RKO (cell line): Measurements from ENCODE around the gene SKP1.

Source experiments
- DNase-seq: peaks from one replicate; pipeline ENCODE4 v3.0.0-alpha.2; 2016; ENCODE audit warnings: low spot score

The SKP1 gene

DNA sequence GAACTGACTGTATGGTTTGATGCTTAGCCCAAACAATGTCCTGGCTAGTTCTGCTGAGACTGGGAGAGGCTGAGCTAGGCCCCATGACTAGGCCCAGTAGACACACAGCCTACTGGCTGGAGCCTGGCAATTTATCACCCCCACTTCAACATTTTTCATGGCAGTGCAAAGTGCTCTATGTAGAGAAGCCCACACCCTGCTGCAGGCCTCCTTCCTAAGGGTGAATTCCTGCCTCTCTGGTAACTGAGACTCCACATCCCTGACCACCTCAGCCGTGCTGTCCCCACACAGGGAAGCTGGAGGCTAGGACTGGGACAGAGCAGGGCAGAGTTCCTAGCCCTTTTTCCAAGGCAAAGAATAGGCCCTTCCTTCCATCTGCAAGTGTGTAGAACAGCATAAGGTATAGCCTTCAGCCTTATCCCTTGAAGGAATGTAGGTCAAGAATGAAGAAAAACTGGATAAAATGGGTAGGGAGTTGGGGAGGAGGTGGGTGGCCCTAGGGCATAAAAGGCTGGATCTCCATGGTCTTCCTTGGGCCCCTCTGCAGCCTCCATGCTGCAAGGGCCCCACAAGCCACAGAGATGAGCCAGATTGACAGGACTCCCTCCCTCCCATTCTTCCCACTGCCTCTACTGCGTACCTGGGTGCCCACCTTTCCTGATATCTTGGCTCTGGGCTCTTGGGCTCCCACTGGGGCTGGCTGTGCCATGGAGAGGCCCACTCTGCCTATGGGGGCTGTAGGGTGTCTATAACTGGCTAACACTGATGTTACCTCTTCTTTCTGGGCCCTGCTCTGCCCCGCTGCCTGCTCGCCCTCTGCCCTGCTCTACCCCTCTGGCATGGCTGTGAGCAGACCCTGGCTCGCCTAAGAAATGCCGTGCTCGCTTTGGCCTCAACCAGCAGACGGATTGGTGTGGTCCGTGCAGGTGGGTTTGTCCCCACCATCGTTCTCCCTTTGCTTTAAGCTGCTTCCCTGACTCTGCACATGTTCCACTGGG, 32.5 kb downstream of the SKP1 start:
- no peak for DNase-seq

DNA sequence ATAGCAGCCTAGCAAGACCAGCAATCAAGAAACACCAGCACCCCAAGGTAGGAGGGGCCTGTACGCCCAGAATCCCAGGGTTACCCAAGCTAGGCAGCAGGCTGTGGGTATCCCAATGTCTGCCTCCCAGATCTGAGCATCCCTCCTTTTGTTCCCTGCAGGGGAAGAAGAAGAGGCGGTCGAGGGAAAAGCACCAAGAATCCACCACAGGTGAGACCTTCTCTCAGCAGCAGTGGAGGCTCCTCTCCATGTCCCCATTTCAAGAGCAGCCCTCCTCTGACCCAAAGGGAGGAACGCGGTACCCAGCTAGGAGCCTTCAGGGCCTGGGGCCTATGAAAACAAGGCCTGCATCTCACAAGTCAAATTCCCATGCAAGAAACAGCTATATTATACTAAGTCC, 33.3 kb downstream of the SKP1 start:
- no peak for DNase-seq

DNA sequence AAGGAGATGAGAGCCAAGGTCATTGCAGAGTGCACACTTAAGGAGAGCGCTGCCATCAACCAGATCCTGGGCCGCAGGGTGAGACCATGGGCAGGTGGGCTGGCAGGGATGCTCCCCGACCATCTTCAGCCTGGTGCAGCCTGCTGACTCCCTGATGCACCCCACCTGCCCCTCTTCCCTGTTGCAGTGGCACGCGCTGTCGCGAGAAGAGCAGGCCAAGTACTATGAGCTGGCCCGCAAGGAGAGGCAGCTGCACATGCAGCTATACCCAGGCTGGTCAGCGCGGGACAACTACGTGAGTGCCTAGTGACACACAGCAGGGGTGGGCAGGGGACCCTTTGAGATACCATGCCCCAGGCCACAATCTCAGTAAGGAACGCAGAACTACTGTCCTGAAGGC, 33.9 kb downstream of the SKP1 start:
- DNase-seq, result no peak

DNA sequence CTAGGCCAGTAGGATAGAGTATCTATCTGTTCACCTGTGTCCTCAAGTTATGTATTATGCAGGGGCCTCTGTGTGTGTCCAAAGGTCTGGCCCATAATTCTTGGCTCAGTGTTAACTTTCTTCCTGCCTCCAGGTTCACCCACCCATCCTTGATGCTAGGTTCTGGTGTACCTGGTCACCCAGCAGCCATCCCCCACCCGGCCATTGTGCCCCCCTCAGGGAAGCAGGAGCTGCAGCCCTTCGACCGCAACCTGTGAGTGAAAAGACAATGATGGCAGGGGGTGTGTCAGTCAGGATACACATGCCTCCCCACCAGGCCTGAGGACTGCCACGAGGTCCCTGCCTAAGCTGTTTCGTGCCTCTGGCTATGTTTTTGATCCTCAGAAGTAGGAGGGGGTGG, 34.7 kb downstream of the SKP1 start:
- DNase-seq, result no peak

DNA sequence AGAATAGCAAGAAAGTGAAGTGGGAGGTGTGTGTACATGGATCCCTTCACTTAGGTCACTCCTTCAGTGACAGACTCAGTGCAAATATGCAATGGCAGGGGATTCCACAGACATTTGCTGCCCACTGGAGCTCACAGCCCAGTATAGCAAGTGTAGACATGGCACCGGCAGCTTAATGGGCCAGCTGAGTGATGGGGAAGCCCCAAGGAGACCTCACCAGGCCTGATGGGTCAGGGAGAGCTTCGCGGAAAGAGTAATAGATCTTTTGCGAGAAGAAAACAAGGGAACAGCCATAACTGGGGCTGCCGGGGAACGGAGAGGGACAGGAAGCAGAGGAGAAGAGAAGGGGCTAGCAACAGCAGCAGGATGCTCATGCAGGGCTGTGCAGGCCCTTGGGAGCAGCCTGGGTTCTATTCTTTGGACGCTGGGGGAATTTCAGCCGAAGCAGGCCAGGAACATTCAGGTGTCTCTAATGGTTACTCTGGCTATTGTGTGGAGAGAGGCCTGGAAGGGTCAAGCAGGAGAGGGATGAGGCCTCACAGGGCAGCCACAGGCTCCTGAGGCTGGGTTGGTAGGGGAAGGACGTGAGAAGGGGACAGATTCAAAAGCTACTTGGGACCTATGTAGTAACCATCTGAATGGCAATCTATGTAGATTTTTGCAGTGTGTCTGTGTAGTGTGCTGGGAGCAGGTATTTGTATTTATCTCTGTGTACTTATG, 35.3 kb downstream of the SKP1 start:
- DNase-seq, result no peak

DNA sequence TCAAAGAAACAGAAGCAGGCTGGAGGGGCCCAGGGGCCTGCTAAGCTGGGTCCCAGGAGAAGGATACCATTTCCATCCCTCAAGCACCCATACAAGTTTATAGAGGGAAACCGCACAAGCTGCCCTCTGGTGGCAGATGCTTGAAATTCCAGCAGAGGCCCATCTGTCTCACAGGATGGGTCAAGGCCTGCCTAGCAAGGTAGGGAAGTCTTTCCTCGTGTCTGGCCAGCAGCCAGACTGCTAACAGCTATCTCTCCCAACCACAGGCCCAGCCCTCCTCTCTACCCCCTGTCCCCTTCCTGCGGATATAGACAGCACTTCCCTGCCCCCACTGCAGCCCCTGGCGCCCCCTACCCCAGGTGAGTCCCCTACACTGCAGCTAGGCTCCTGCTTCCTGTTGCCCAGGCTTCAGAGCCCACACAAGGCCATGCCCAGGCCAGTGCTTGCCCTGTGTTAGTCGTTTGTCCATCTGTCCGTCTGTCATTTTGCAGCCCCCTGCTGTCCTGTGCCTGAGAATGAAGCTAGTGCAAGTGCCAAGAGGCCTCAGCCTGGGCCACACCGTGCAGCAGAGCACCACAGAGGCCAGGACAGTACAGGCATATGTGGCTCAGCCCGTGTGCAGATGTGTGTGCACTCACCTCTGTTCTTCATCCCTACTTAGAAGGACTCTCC, 36.1 kb downstream of the SKP1 start:
- DNase-seq, result peak; percentile 67

DNA sequence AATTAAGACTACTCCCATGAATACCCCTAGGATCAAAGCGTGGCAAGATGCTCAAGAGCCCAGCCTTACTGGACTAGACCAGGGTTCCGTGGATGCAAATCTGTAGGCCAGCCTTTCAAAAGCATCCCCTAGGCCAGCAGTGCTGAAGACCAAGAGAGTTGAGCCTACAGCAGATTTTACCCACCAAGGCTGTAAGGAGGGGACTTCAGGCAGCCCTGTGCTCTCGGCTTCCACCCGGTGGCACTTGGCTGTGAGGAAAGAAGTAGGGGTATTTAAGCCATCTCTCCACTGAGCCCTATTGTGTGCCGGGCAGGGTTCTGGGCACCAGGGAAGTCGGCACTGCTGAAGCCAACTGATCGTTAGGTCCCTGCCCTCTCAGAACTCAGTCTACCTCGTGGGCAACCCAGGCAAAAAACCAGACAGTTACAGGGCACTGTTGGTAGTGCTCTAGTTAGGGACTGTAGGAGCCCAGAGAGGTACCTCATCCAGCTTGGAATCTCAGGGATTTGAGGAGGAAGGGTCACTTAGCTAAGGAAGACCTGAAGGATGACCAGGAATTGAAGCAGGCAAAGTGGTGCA, 36.8 kb downstream of the SKP1 start:
- no peak for DNase-seq

DNA sequence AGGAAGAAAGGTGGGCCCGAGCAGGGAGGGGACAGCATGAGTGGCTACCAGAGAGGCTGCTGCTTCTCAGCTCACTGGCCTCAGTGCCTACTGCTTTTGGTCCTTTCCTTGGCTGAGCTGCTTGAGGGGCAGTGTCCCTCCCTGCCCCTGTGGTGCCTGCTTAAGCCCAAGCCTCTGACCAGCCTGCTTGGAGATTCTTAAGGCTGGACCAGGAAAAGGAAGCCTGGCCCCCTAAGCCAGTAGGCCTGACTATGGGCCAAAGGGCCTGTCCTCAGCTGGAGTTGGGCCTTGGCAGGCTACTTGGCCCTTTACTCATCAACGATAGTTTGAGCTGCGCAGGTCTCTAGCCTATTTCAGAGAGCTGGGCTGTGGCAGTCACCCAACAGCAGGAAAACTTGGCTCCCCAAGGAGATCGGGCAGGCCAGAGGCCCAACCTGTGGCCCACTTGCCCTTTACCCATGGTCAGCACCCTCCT, 37.3 kb downstream of the SKP1 start:
- DNase-seq, result no peak

DNA sequence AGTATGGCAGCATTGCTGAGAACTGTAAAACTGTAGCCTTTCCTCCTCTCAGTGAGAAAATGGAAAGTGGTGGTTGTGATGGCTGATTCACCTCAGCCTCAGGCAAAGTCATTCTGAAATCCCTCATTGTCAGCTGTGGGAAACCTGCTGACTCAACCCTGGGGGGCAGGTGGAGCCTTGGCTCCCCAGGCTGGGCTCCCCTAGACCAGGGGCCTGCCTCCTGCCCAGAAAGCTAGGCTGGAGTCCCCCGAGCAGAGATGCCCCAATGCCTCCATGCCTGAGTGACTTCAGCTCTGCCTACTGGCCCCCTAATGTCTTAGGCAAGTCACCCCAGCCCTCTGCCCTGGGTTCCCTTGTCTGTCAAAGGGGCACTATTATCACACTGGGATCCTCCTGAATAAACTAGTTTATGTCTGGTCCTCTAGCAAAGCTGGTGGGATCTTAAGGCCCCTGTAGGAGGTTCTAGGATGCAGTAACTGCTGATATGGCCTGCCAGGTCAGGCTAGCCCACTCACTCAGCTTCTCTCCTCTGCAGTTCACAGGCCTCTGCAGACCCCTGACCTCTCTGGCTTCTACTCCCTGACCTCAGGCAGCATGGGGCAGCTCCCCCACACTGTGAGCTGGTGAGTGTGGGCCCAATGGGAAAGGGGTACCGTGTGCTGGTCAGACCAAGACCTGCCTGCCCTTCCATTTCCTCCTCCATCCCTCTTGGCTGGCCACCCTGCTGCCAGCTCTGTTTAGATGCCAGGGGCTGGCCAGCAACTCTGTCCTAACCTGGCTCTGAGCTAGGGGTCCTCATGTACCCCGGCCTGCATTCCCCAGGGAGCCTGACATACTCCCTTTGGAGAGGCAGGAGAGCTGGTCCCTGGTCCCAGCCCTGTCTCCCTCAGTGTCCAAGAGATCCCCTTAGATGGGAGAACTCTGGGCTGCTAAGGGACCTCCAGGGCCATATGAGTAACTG, 38.1 kb downstream of the SKP1 start:
- no peak for DNase-seq

DNA sequence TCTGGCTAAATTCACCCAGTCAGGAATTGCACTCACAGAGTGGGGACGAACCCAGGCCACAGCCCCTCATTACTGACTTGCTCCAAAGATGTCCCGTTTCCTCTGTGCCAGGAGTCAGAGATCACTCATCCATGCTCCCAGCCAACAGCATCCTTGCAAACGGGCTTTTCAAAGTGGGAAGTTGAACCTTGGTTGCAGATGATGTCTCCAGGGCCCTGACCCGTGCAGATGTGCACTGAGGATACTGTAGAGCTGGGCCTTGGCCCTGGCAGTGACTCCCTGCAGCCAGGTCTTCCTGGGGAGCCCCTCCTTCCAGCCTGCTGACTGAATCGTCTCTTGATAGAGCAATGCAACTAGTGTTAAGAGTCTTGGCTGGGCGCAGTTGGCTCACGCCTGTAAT, 40.0 kb downstream of the SKP1 start:
- no peak for DNase-seq

DNA sequence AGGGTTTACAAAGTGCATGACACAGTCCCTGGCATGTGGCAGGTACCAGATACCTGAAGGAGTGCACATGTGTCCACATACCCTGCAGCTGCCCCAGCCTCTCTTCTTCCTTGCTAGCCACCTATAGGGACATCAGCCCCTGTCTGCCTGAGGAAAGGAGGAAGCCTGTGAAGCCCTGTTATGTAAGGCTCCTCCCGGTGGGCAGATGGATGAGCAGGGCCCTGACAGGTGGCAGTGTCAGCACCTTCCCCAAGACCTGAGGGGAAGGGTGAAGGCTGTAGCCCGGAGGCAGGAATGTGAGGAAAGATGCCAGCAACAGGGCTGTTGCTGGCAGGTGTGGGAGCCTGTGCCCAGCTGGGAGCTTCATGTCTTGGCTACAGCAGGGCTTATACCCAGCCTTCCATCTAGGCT, 40.5 kb downstream of the SKP1 start:
- no peak for DNase-seq

DNA sequence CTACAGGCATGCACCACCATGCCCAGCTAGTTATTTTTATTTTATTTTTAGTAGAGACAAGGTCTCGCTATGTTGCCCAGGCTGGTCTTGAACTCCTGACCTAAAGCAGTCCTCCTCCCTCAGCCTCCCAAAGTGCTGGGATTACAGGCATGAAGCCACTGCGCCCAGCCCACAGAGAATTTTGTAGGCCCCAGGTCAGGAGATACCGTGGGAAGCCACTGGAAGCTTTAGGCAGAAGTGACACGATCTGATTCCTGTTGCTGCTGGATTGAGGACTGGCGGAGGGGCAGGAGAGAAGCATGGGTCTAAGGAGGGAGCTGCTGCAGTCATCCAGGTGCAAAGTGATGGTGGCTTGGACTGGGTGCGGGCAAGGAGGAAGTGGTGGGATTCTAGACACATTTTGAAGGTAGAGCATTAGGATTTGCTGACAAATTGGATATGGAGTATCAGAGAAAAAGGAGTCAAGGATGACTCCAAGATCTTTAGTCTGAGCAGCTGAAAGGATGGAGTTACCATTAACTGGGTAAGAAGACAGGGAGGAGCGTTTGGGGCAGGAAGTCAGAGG, 41.6 kb downstream of the SKP1 start:
- DNase-seq, result no peak

DNA sequence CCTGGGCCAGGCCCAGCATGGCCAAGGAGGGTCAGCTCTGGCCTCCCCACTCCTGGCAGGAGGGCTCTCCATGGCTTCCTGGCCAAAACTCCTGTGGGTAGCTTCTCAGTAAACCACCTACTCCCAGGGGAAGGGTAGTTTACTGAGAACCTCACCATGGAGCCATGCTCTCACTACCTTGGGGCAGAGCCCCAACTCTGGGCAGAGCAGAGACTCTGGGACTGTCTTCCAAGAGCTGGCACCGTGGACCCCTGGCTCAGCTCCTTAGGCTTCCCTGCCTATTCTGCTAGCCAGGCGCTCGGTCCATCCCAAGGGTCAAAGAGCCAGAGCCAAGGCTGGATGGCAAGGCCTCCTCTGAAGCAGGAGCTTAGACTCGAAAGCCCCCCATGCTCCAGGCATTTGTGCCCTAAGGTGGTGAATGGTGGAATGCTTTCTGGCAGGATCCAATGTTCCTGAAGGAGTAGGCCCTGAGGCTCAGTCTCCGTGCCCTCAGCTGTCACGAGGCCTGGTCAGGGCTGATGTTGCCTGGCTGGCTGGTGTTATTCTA, 42.7 kb downstream of the SKP1 start:
- no peak for DNase-seq

DNA sequence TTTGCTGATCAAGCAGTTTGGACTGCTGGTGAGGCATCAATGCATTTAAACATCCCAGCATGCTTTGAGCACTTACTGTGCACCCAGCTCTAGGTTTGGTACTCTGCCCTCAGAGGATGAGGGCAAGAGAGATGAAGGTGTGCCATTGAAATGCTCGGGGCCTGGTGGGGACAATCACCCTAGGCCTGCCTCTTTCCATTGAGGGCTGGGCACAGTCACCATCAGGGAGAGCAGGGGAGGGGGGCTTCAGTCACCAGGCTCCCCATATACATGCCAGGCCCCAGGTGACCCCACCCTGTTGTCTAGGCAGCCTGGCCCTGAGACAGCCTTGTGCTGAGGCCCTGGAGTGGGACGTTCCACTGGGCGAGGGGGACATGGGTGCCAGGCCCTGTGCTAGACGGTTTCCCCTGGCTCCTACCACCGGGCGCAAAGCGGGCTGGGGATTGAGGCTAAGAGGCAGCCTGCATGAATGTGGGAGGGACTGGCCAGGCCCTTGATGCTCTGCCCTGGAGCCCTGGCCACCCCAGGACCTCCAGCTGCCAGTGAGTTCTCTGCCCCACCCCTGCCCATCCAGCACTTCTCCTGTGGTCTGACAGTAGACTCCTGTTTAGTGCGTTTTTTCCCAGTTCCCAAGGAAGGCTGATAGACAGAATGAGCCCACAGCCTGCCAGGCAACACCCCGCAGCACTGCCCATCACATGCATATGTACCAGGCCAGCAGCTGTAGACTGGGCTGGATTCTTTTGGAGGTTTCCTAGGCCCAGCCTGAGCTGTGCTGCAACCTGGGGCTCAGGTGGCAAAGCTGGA, 43.4 kb downstream of the SKP1 start:
- no peak for DNase-seq

DNA sequence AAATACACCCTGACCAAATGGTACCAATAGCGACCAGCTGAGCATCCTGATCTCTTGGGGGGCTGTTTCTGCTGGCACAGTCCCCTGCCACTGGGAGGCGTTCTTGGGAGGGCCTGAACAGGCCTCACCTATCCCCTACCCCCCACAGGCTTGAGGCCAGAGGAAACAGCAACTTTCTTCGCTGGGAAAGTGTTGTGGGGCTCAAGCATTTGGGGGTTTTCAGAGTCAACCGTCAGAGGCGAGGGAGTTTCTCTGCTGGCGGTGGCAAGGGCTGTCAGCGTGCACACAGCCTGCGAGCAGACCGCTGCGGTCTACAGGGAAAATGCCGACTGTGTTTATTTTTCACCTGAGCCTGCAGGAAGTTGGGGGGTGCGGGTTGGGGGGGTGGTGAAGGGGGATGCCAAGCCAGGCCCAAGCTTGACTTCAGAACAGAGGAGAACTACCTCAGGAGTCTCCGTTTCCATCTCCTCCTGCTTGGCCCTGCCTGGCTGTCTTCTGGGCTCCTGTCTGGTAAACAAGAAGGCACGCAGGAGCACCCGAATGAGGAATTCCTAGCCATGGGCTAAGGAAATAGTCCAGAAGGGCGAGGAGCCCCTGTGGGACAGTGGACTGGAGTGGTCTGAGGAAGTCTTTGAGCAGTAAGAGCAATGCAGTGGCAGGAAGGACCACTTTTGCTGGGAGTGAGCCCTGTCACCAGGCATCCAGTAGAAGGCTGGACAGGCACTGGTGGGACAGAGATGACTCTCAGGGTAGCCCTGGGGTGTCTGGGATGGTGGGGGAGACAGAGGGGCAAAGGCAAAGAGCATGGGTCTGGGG, 44.2 kb downstream of the SKP1 start:
- DNase-seq, result no peak

DNA sequence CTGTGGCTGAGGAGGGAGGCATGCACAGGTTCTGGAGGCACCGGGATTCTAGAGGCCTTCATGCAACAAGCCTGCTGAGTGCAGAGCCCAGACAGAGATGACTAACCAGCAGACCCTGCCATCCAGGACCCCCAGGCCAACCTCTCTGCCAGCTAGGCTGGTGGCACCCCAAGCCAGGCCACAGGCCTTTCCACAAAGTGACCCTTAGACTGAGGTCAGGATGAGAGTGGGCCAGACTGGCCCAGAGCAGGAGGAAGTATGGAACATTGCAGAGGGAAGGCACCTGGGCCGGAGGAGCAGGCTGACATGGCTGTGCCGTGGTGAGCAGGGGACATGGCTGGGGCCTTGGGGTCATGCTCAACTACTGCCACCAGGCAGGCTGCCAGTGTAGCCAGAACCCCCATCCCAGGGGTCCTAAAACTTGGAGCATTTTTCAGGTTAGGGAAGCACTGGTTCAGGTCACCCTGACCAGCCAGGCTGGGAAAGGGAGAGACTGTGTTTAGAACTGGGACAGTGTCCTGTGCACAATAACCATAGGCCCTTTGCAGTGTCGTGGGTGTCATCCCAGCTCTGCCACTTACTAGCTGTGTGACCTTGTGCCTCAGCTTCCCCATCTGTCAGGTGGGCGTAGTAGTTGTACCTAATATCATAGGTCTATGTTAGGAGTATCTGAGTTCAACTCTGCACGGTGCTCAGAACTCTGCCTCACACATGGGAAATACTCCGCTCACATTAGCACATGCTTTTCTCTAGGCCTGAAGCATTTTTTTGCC, 45.0 kb downstream of the SKP1 start:
- DNase-seq, result no peak

DNA sequence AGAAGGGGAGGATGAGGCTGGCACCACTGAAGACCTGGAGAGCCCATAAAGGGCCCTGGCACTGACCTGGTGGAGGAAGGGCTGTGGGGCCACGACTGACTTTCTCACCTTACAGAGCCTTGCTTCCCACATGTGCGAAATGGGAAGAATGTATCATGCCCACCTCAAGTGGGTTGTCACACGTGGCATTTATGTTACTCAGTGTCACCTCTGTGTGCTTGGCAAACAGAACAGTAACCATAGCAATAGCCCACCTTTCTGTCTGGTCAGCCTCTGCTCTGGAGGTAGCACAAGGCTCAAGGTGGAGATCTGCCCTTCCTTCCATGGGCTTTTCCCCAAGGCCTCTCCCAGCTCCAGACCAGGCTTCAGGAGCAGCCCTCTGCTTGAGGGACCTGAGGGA, 45.6 kb downstream of the SKP1 start:
- no peak for DNase-seq
